A549 (cell line): ENCODE data around the gene RAB23. TPM values are rescaled to one million over a fixed set of nuclear protein-coding genes. Genes with fewer than 3 reads are reported as not detected.

Experiments used
- ATAC-seq, 2 experiments: fragments of 200-7000 bp in 1 of 2; fragments of >200 bp in 1 of 2; cut with Nextera tagmentation in 1 of 2; cut with Tn5 transposase in 1 of 2; 3 replicates each; pipeline versions ENCODE4 v1.8.0 to v1.9.1; 2018 to 2020; ENCODE audit warnings: mild to moderate bottlenecking in 1 of 2, moderate library complexity in 1 of 2
- CTCF ChIA-PET: fragments of 300-600 bp; sonication (Branson Sonifier 250); formaldehyde crosslinking; extraction: SDS; loops from one replicate; lab custom pipeline; 2021; ENCODE audit warnings: antibody characterized with exemption, inconsistent platforms; lab: Yijun Ruan, JAX
- POLR2A ChIA-PET: fragments of 350-600 bp; formaldehyde crosslinking; extraction: SDS; loops from one replicate; lab custom pipeline; 2021; ENCODE audit warnings: antibody characterized with exemption, inconsistent platforms; lab: Yijun Ruan, JAX
- DNase-seq, 2 experiments: peaks; one replicate each; pipeline versions ENCODE4 v3.0.0 to v3.0.0-alpha.2; 2011 to 2016; ENCODE audit warnings: low read depth in 1 of 2, low spot score in 1 of 2
- FAIRE-seq: peaks from 2 replicates; lab custom pipeline; 2011; peaks lifted over from hg19 to GRCh38; lab: Jason Lieb, UNC
- H3K27ac ChIP-seq, 2 experiments: fragments of >200 bp; sonication (Bioruptor Twin); formaldehyde crosslinking; 3 replicates each; pipeline ENCODE4 v1.5.1; 2016 to 2017
- H3K4me1 ChIP-seq: fragments of >200 bp; sonication (Bioruptor Twin); formaldehyde crosslinking; 3 replicates; pipeline ENCODE4 v1.6.1; 2016
- H3K4me2 ChIP-seq: fragments of >200 bp; sonication (Bioruptor Twin); formaldehyde crosslinking; 3 replicates; pipeline ENCODE4 v1.6.1; 2016
- H3K4me3 ChIP-seq: fragments of >200 bp; sonication (Bioruptor Twin); formaldehyde crosslinking; 3 replicates; pipeline ENCODE4 v1.5.1; 2016
- H3K9me3 ChIP-seq: fragments of >200 bp; sonication (Bioruptor Twin); formaldehyde crosslinking; 3 replicates; pipeline ENCODE4 v1.6.1; 2016
- ATOH8 ChIP-seq: fragments of 250-450 bp; sonication (Bioruptor Pico); IDR thresholded peaks from 2 replicates; pipeline ENCODE4 v1.5.0; 2020; ENCODE audit warnings: low read depth, mild to moderate bottlenecking, moderate library complexity
- BCL3 ChIP-seq: fragments of >200 bp; sonication (Bioruptor Twin); formaldehyde crosslinking; IDR thresholded peaks from 3 replicates; pipeline ENCODE4 v1.6.1; 2016
- BHLHE40 ChIP-seq: IDR thresholded peaks from 2 replicates; pipeline ENCODE4 v1.6.1; 2012; ENCODE audit warnings: low read depth, low read length, inconsistent platforms
- CBX8 ChIP-seq: fragments of 200-600 bp; sonication (generic); IDR thresholded peaks from 2 replicates; pipeline ENCODE4 v1.6.1; 2016
- EHF ChIP-seq: fragments of 250-450 bp; sonication (Bioruptor Pico); IDR thresholded peaks from 2 replicates; pipeline ENCODE4 v1.5.0; 2020; ENCODE audit warnings: mild to moderate bottlenecking
- ELK1 ChIP-seq: fragments of 150-350 bp; IDR thresholded peaks from 2 replicates; pipeline ENCODE4 v1.6.1; 2014; ENCODE audit warnings: low read depth, mild to moderate bottlenecking, low read length
- EP300 ChIP-seq, 2 experiments: fragments of >200 bp; sonication (Bioruptor Twin); formaldehyde crosslinking; IDR thresholded peaks; 2 replicates in 1 of 2; 3 replicates in 1 of 2; pipeline ENCODE4 v1.6.1; 2016 to 2017
- ESRRA ChIP-seq: fragments of 150-350 bp; IDR thresholded peaks from 2 replicates; pipeline ENCODE4 v1.6.1; 2014; ENCODE audit warnings: mild to moderate bottlenecking, low read length, borderline replicate concordance
- FOXS1 ChIP-seq: fragments of 250-450 bp; sonication (Bioruptor Pico); IDR thresholded peaks from 2 replicates; pipeline ENCODE4 v1.5.0; 2020; ENCODE audit warnings: mild to moderate bottlenecking, moderate library complexity
- HES2 ChIP-seq: fragments of >200 bp; sonication (Bioruptor Twin); formaldehyde crosslinking; IDR thresholded peaks from 2 replicates; pipeline ENCODE4 v1.6.1; 2016
- HMGXB4 ChIP-seq: fragments of 250-450 bp; sonication (Bioruptor Pico); IDR thresholded peaks from 2 replicates; pipeline ENCODE4 v1.5.0; 2021; ENCODE audit warnings: mild to moderate bottlenecking, moderate library complexity, borderline replicate concordance
- HOXB13 ChIP-seq: fragments of 250-450 bp; sonication (Bioruptor Pico); IDR thresholded peaks from 2 replicates; pipeline ENCODE4 v1.5.0; 2020; ENCODE audit warnings: low read depth, mild to moderate bottlenecking, moderate library complexity
- KDM5A ChIP-seq: fragments of 200-600 bp; sonication (generic); IDR thresholded peaks from 2 replicates; pipeline ENCODE4 v1.6.1; 2016; ENCODE audit warnings: antibody characterized with exemption, mild to moderate bottlenecking
- MAFK ChIP-seq: fragments of 450-650 bp; IDR thresholded peaks from 2 replicates; pipeline ENCODE4 v1.6.1; 2014; ENCODE audit not compliant: partially characterized antibody
- MYC ChIP-seq: IDR thresholded peaks from 2 replicates; pipeline ENCODE4 v1.6.1; 2012; ENCODE audit warnings: mild to moderate bottlenecking, inconsistent platforms, low read length, improper control_type of control experiment, borderline replicate concordance
- POLR2A ChIP-seq: IDR thresholded peaks from 2 replicates; pipeline ENCODE4 v1.6.1; 2012; ENCODE audit warnings: mild to moderate bottlenecking, low read length
- RAD21 ChIP-seq, 2 experiments: fragments of >200 bp in 1 of 2; sonication (Bioruptor Twin) in 1 of 2; formaldehyde crosslinking in 1 of 2; IDR thresholded peaks in 1 of 2; conservative IDR thresholded peaks in 1 of 2; 2 replicates in 1 of 2; 3 replicates in 1 of 2; pipeline ENCODE4 v1.6.1; 2012 to 2018; ENCODE audit warnings: inconsistent platforms in 1 of 2
- REST ChIP-seq: fragments of 200-600 bp; sonication (generic); IDR thresholded peaks from 2 replicates; pipeline ENCODE4 v1.6.1; 2016; ENCODE audit warnings: antibody characterized with exemption, mild to moderate bottlenecking, moderate library complexity
- RFX5 ChIP-seq: fragments of 450-650 bp; IDR thresholded peaks from 2 replicates; pipeline ENCODE4 v1.7.1; 2014; ENCODE audit warnings: antibody characterized with exemption, mild to moderate bottlenecking, moderate library complexity
- TFCP2L1 ChIP-seq: fragments of 250-450 bp; sonication (Bioruptor Pico); IDR thresholded peaks from 2 replicates; pipeline ENCODE4 v1.5.0; 2021; ENCODE audit warnings: mild to moderate bottlenecking
- ZC3H11A ChIP-seq: fragments of 450-650 bp; IDR thresholded peaks from 2 replicates; pipeline ENCODE4 v1.6.1; 2014; ENCODE audit warnings: antibody characterized with exemption, mild to moderate bottlenecking
- ZSCAN20 ChIP-seq: fragments of 250-450 bp; sonication (Bioruptor Pico); IDR thresholded peaks from 2 replicates; pipeline ENCODE4 v1.8.0; 2022; ENCODE audit warnings: mild to moderate bottlenecking, moderate library complexity
- WGBS: methylation state at CpG from one replicate; pipeline ENCODE4 v1.1.6; 2017; ENCODE audit errors: missing lambda C conversion rate; 5-methylcytosine and 5-hydroxymethylcytosine counted together
- polyA plus RNA-seq, 4 experiments: library from polyadenylated mRNA; depleted of rRNA in 3 of 4; stranded (reverse); fragments of >200 nt; fragmentation: RNase III in 1 of 4; extraction: RNeasy Plus Mini Kit Qiagen cat#74134 plus additional on column Dnase treatment in 1 of 4; gene quantifications; 2 replicates in 3 of 4; 3 replicates in 1 of 4; pipeline ENCODE4 v1.2.3, GENCODE V29; 2011 to 2017

RAB23 gene
- polyA plus RNA-seq, 2 of the 4 experiments (the other 2 are of a cell fraction), result 8.6 to 21.5 TPM

GRCh38 chr6:57172136-57173055 is 49.7 kb downstream of the RAB23 start, which contains the start of gene BAG2 (continued):
- TF ChIP-seq MYC (no peak), REST (no peak), TFCP2L1 (CRISPR knock-in tag) (no peak), BHLHE40 (no peak), EP300 (IDR thresholded peaks at IDR 0.05) (no peak), RFX5 (no peak), ZC3H11A (no peak), FOXS1 (CRISPR knock-in tag) (no peak), ZSCAN20 (CRISPR knock-in tag) (no peak), ATOH8 (CRISPR knock-in tag) (no peak), ESRRA (no peak)

GRCh38 chr6:57165080-57165479 is 57.0 kb downstream of the RAB23 start:
- H3K27ac ChIP-seq, result no peak overlapping the region
- POLR2A ChIA-PET, result no interaction called here
- CTCF ChIA-PET, result no interaction called here
- H3K9me3 ChIP-seq, result peaks cover 3% of the 10 kb centered on the region; the same call in 2 of the 3 replicates
- FAIRE-seq (no peak), DNase-seq (no peak), ATAC-seq (no peak)
- H3K4me3 ChIP-seq, result no peak overlapping the region
- no peak overlapping the region for H3K4me2 ChIP-seq
- TF ChIP-seq ELK1 (no peak), HOXB13 (CRISPR knock-in tag) (no peak), EHF (CRISPR knock-in tag) (no peak), BCL3 (no peak), CBX8 (no peak), EP300 (IDR thresholded peaks at IDR 0.05) (no peak), HMGXB4 (CRISPR knock-in tag) (no peak), KDM5A (no peak), MAFK (no peak), HES2 (no peak), RAD21 (conservative IDR thresholded peaks at IDR 0.05 in 1 of 2, IDR thresholded peaks at IDR 0.05 in 1 of 2) (no peak), POLR2A (no peak), MYC (no peak), FOXS1 (CRISPR knock-in tag) (no peak)
- WGBS, result 96% methylated on average over 1 of the region's 1 CpG
- H3K4me1 ChIP-seq, result no peaks in the 10 kb centered on the region
